GM12891 (cell line): ENCODE measurements around the gene LCN1.

Experiments
- POLR2A ChIP-seq: IDR thresholded peaks from 2 replicates; pipeline ENCODE4 v1.6.1; 2011; ENCODE audit warnings: low read depth, low read length, control low read depth
- POLR2AphosphoS5 ChIP-seq: IDR thresholded peaks from 2 replicates; pipeline ENCODE4 v1.6.1; 2011; ENCODE audit warnings: low read depth, low read length, control low read depth
- POU2F2 ChIP-seq: IDR thresholded peaks from 2 replicates; pipeline ENCODE4 v1.6.1; 2011; ENCODE audit warnings: low read depth, mild to moderate bottlenecking, control low read depth, low read length, moderate library complexity
- TAF1 ChIP-seq: IDR thresholded peaks from 2 replicates; pipeline ENCODE4 v1.6.1; 2011; ENCODE audit warnings: low read depth, low read length, control low read depth

- TF ChIP-seq POLR2AphosphoS5 (no peak), POLR2A (no peak), POU2F2 (no peak), TAF1 (no peak)
These were observed 12.9 kb upstream of the LCN1 start for GRCh38 chr9:135508211-135508820.
